Central memory CD8-positive, alpha-beta T cell (primary cell): ENCODE data around the gene ANKLE1.
A peak's percentile ranks its signal among the peaks of the same experiment; 100 is the strongest.

Experiments
- ATAC-seq: fragments of 150-1000 bp; cut with Tn5 transposase; replicated peaks from 2 replicates; pipeline ENCODE4 v1.10.0; 2022; ENCODE audit warnings: mild to moderate bottlenecking, moderate FRiP score, moderate number of reproducible peaks; ENCODE audit not compliant: poor library complexity, severe bottlenecking; ENCODE audit errors: extremely low read depth
- DNase-seq, 2 donors: peaks; one replicate each; pipeline ENCODE4 v3.0.0; 2021; ENCODE audit warnings: low spot score in 2 of 2
- H3K27ac Mint-ChIP-seq: one replicate; pipeline ENCODE4 v1.8.0; 2022; ENCODE audit warnings: low read depth, mild to moderate bottlenecking, moderate library complexity, mixed read lengths
- H3K27me3 Mint-ChIP-seq: one replicate; pipeline ENCODE4 v1.8.0; 2022; ENCODE audit warnings: mixed read lengths
- H3K36me3 Mint-ChIP-seq: one replicate; pipeline ENCODE4 v1.8.0; 2022; ENCODE audit warnings: mild to moderate bottlenecking, moderate library complexity, mixed read lengths; ENCODE audit not compliant: insufficient read depth
- H3K4me1 Mint-ChIP-seq: one replicate; pipeline ENCODE4 v1.8.0; 2022; ENCODE audit warnings: mixed read lengths
- H3K4me3 Mint-ChIP-seq: one replicate; pipeline ENCODE4 v1.8.0; 2022; ENCODE audit warnings: mild to moderate bottlenecking, moderate library complexity, mixed read lengths
- H3K9me3 Mint-ChIP-seq: one replicate; pipeline ENCODE4 v1.8.0; 2022; ENCODE audit warnings: mixed read lengths

Gene ANKLE1

DNA sequence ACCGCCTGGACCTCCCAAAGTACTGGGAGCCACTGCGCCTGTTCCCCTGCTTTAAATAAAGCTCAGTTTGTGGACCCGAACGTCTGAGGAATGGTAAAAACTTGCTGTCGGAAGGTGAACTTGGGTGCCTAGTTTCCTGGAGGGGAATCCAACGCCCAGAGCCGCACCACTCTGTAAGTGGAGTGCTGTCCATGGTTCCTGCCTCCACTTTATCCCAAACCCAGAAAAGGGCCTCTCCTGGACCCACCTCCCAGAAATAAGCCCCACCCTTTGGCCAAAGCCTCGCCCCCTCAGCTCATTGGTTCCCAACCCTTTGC lies 50.6 kb downstream of the ANKLE1 start:
- H3K4me3 Mint-ChIP-seq, result no peak overlapping the region
- no peak for DNase-seq
- H3K4me1 Mint-ChIP-seq, result peaks cover 36% of the 10 kb centered on the region
- H3K27me3 Mint-ChIP-seq, result no peaks in the 10 kb centered on the region
- H3K27ac Mint-ChIP-seq, result no peak overlapping the region
- H3K36me3 Mint-ChIP-seq, result peaks cover 3% of the 10 kb centered on the region
- no peaks in the 10 kb centered on the region for H3K9me3 Mint-ChIP-seq
- ATAC-seq, result no peak

DNA sequence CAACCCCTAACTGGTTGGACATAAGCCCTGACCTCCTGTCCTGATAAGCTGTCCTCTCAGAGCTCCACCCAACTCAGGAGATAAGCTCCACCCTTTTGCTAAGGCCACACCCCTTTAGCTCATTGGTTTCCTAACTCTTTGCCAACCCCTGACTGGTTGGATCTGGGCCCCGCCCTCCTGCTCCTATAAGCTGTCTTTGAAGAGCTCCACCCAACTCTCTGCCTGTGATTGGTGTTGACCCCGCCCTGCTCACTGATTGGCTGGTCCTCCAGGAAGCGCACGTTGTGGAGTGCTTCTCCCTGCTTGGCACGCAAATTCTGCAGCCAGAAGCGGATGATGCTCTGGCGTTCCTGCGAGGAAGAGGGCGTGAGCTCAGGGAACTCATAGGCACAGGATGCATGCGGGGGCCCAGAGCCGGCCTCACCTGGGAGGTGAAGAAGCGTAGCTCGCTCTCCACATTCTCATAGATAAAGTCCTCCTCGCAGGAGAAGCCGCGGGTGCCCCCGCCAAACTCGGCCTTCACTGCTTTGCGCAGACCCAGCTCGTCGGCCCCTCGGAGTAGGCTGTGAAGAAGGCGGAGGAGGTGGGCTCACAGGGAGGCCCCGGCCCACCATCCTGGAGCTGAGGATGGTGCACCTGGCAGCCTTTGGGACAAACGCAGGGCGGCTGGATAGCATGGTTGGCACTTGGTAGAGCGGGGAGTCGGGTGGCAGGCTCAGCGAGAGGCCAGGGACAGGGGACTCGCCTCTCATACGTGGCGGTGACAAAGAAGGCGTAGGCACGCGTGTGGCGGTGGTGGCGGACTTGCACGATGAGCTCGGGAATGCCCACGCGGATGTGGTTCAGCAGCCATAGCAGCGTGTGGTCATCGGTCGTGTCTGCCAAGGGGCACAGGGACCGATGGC lies 51.2 kb downstream of the ANKLE1 start:
- no peak for DNase-seq
- H3K4me1 Mint-ChIP-seq, result peaks cover 40% of the 10 kb centered on the region

DNA sequence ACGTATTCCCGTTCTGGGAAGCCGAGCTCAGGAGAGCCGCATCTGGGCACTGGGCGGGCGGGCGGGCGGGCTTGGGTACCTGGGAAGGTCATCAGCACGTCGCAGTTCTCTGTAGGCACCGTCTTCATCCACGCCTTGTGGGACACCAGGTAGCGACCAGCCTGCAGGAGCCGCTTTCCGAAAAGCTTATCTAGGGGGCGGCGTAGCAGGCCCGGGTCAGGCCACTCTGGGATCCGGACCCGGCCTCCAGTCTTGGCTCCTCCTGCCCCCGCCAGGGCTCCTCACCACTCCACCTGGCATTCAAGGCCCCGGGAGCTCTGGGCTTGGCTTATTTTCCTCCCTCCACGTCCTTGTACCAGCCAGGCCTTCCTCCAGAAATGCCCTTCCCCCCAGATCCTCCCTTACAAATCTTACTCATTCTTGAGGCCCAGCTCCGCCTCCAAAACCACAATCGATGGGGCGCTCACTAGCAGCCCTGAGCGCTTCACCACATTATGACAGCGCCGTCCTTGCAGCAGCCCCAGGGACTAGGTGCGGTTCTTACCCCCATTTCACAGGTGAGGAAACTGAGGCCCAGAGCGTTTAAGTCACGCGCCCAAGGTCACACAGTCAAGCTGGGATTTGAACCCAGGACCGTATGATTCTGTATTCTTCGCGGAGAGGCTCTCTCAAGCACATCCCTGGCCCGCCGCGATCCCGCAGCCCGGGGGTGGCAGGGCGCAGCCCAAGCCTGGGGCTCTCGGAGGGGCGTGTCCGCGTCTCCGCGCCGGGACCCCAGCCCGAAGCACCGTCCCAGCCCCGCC lies 52.1 kb downstream of the ANKLE1 start:
- Mint-ChIP-seq H3K4me3 (peak overlapping the region; percentile 82), H3K27ac (no peak overlapping the region), H3K9me3 (no peaks in the 10 kb centered on the region), H3K27me3 (no peaks in the 10 kb centered on the region), H3K4me1 (peaks cover 40% of the 10 kb centered on the region), H3K36me3 (peaks cover 4% of the 10 kb centered on the region)
- DNase-seq (peak in 1 of 2 donors; percentile 47), ATAC-seq (peak; percentile 22)

More for the DNA sequence above, 51.2 kb downstream of the ANKLE1 start:
- Mint-ChIP-seq H3K9me3 (no peaks in the 10 kb centered on the region), H3K4me3 (peak overlapping the region; percentile 38), H3K36me3 (peaks cover 4% of the 10 kb centered on the region), H3K27ac (no peak overlapping the region), H3K27me3 (no peaks in the 10 kb centered on the region)
- ATAC-seq, result no peak

DNA sequence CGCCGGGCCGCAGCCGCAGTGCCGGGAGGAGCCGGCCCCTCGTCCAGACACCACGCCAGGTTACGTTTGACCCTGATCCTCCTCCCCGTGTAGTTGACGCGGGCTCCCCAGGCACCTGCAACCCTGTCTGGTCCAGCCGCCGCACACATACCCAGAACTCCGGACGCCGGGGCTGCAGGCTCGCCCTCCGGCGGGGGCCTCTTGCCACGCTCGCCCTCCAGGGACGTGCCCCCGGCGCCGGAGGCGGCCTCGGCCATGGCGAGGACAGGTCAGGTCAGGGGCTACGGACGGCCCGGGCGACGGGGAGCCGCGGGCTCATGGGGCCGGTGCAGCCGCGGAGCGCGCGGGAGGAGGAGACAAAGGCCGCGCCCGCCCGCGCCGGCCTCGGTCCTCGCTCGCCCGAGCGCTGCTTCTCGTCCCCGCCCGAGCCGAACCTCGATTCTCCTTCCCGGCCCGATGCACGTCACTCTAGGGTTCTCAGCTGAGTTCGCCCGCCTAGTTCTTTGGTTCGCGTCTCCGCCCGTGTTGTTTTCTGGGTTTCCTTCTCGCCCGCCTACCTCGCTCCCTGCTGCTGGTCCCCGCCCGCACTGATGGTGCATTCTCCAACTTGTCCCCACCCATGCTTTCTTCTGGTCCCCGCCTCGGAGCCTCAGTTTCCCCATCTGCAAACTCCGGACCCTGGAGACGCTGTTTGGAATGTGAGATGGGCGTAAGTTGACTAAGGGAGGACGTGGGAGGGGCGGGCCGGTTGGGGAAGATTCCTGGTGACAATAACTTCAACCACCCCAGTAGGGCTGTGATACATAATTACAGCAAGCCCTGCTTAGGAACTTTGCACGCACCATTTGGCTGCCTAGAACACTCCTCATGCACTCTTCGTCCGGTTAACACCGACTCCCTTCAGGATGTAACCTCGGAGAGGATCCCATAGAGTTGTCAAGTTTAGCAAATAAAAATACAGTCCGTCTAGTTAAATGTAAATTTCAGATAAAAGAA lies 53.0 kb downstream of the ANKLE1 start, which contains the start of gene ANO8:
Gene ANO8, minus strand, starts transcription at position 442 of the 996 bp plus-strand sequence. Its CDS starts 185 bp downstream, at position 257.
- H3K4me1 Mint-ChIP-seq, result peaks cover 35% of the 10 kb centered on the region
- peak; percentile 95 for DNase-seq
- H3K27ac Mint-ChIP-seq, result no peak within 1 kb of the TSS

DNA sequence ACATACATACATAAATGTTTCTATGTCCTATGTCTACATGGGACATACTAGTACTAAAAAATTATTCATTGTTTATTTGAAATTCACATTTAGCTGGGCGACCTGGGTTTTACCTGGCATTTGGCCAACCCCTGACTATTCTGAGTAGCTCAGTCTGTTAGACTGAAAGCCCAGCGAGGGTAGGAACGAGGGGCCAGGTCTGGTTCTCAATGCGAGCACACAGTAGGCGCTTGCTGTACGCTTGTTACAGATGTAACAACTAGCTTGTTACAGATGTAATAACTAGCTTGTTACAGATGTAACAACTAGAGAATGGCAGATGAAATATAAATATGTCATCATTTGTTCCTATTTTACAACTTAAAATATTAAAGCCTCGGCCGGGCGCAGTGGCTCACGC lies 53.9 kb downstream of the ANKLE1 start:
- Mint-ChIP-seq H3K27me3 (no peaks in the 10 kb centered on the region), H3K4me1 (peaks cover 35% of the 10 kb centered on the region), H3K27ac (no peak overlapping the region), H3K4me3 (peak overlapping the region; percentile 81), H3K9me3 (no peaks in the 10 kb centered on the region), H3K36me3 (peaks cover 6% of the 10 kb centered on the region)
- no peak for DNase-seq
- no peak for ATAC-seq

More for the DNA sequence above, 53.0 kb downstream of the ANKLE1 start, which contains the start of gene ANO8:
- peak; percentile 64 for ATAC-seq
- Mint-ChIP-seq H3K4me3 (peak within 1 kb of the TSS; percentile 82), H3K36me3 (peaks cover 6% of the 10 kb centered on the region), H3K9me3 (no peaks in the 10 kb centered on the region), H3K27me3 (no peaks in the 10 kb centered on the region)
